Endometrial microvascular endothelial cells (primary cell): ENCODE measurements around the gene MAP4K2. TPM values are rescaled to one million over a fixed set of nuclear protein-coding genes. Genes with fewer than 3 reads are reported as not detected.

ENCODE experiments used
- in situ Hi-C: cut with HindIII; loops from 2 replicates; pipeline ENCODE4 v1.10.0; 2017; ENCODE audit warnings: low sequenced_read_pairs, low pct_unique_long_range_greater_than_20kb; ENCODE audit errors: inconsistent ontology term
- total RNA-seq: library from RNA; depleted of rRNA; stranded (reverse); fragments of >200 nt; gene quantifications from one replicate; pipeline ENCODE4 v1.2.3, GENCODE V29; 2015; ENCODE audit errors: inconsistent ontology term

The MAP4K2 gene
- 42.8 TPM for total RNA-seq

GRCh38 chr11:64803158-64803845 is at the start of gene MAP4K2:
MAP4K2 (minus strand) TSS chr11:64803214; CDS start chr11:64803149, 65 bp downstream.
- in situ Hi-C loops = no loop called here

GRCh38 chr11:64851831-64852351 is 48.9 kb upstream of the MAP4K2 start:
- in situ Hi-C loops = no loop called here

- in situ Hi-C loops = no loop called here
These were observed 48.1 kb upstream of the MAP4K2 start for GRCh38 chr11:64850979-64851567.

GRCh38 chr11:64849598-64850356 is 46.8 kb upstream of the MAP4K2 start:
- in situ Hi-C loops = loop anchor here (10.0 kb wide), 1 partner anchor 45 kb away; no protein-coding TSS in a partner anchor

- in situ Hi-C loops = loop anchor here (10.0 kb wide), 1 partner anchor 46 kb away; no protein-coding TSS in a partner anchor
These were observed 46.0 kb upstream of the MAP4K2 start for GRCh38 chr11:64848826-64849597.

- in situ Hi-C loops = loop anchor here (10.0 kb wide), 1 partner anchor 46 kb away; no protein-coding TSS in a partner anchor
These were observed 45.3 kb upstream of the MAP4K2 start for GRCh38 chr11:64848214-64848825.

GRCh38 chr11:64846998-64847666 is 44.1 kb upstream of the MAP4K2 start:
- in situ Hi-C loops = loop anchor here (10.0 kb wide), 1 partner anchor 48 kb away; no protein-coding TSS in a partner anchor

- in situ Hi-C loops = loop anchor here (10.0 kb wide), 1 partner anchor 49 kb away; no protein-coding TSS in a partner anchor
These were observed 42.7 kb upstream of the MAP4K2 start for GRCh38 chr11:64845776-64846129.

GRCh38 chr11:64845129-64845775 is 42.2 kb upstream of the MAP4K2 start:
- in situ Hi-C loops = loop anchor here (10.0 kb wide), 1 partner anchor 50 kb away; no protein-coding TSS in a partner anchor

- in situ Hi-C loops = loop anchor here (10.0 kb wide), 1 partner anchor 50 kb away; no protein-coding TSS in a partner anchor
These were observed 41.5 kb upstream of the MAP4K2 start, which contains the start of gene CDC42BPG for GRCh38 chr11:64844330-64845128. CDC42BPG (minus strand) TSS chr11:64844653; CDS start chr11:64844569, 84 bp downstream.

- in situ Hi-C loops = loop anchor here (10.0 kb wide), 1 partner anchor 51 kb away; no protein-coding TSS in a partner anchor
These were observed 40.8 kb upstream of the MAP4K2 start for GRCh38 chr11:64843686-64844329.

GRCh38 chr11:64842851-64843685 is 40.1 kb upstream of the MAP4K2 start:
- in situ Hi-C loops = loop anchor here (10.0 kb wide), 1 partner anchor 52 kb away; no protein-coding TSS in a partner anchor

- in situ Hi-C loops = loop anchor here (10.0 kb wide), 1 partner anchor 52 kb away; no protein-coding TSS in a partner anchor
These were observed 39.3 kb upstream of the MAP4K2 start for GRCh38 chr11:64842366-64842759.

- in situ Hi-C loops = loop anchor here (10.0 kb wide), 1 partner anchor 53 kb away; no protein-coding TSS in a partner anchor
These were observed 38.8 kb upstream of the MAP4K2 start for GRCh38 chr11:64841592-64842365.
